Ovary (tissue), 9 donors: ENCODE measurements around the gene FAM180A. TPM values are rescaled to one million over a fixed set of nuclear protein-coding genes. Genes with fewer than 3 reads are reported as not detected.

Source experiments
- DNase-seq, 5 donors: peaks; one replicate each; pipeline ENCODE4 v3.0.0-alpha.2; 2019 to 2020
- H3K27ac ChIP-seq, 2 donors: fragments of 200-600 bp; one replicate each; pipeline versions ENCODE4 v1.5.1 to v1.8.0; 2019 to 2022
- H3K27me3 ChIP-seq: fragments of 200-600 bp; one replicate; pipeline ENCODE4 v1.8.0; 2022
- H3K36me3 ChIP-seq: fragments of 200-600 bp; sonication (generic); one replicate; pipeline ENCODE4 v1.5.1; 2019
- H3K4me1 ChIP-seq: one replicate; pipeline ENCODE4 v1.8.1; 2013; ENCODE audit warnings: mild to moderate bottlenecking, moderate library complexity; ENCODE audit not compliant: insufficient read depth
- H3K4me3 ChIP-seq: fragments of 200-600 bp; sonication (generic); one replicate; pipeline ENCODE4 v1.5.1; 2017
- H3K9me3 ChIP-seq, 2 donors: fragments of 200-600 bp in 1 of 2; sonication (generic) in 1 of 2; one replicate each; pipeline versions ENCODE4 v1.5.1 to v1.8.1; 2013 to 2019; ENCODE audit warnings: mild to moderate bottlenecking in 1 of 2, moderate library complexity in 1 of 2
- CTCF ChIP-seq, 3 donors: fragments of 450-650 bp in 2 of 3; fragments of 200-600 bp in 1 of 3; IDR thresholded peaks; one replicate each; pipeline versions ENCODE4 v1.5.1 to v1.8.0; 2016 to 2022; ENCODE audit warnings: antibody characterized with exemption in 3 of 3, mild to moderate bottlenecking in 1 of 3
- EP300 ChIP-seq: sonication (generic); formaldehyde crosslinking; IDR thresholded peaks from one replicate; pipeline ENCODE4 v1.6.1; 2017; ENCODE audit warnings: antibody characterized with exemption
- POLR2A ChIP-seq: fragments of 450-650 bp; IDR thresholded peaks from one replicate; pipeline ENCODE4 v1.6.1; 2017; ENCODE audit warnings: antibody characterized with exemption, mild to moderate bottlenecking, moderate library complexity
- WGBS, 3 donors: extraction: QIAGEN DNeasy Blood & Tissue Kit in 1 of 3; methylation state at CpG; one replicate each; pipeline versions ENCODE4 v1.1.5 to v1.1.7; 2013 to 2017; 5-methylcytosine and 5-hydroxymethylcytosine counted together
- intact Hi-C, 4 donors: fragments of 100-400 bp; cut with DNase I; formaldehyde crosslinking; loops; one replicate each; pipeline versions ENCODE4 v1.11.0 to v1.15.1; 2022 to 2023
- polyA plus RNA-seq, 2 donors: library from polyadenylated mRNA; stranded (reverse); fragments of 200-250 nt in 1 of 2; fragments of 350-450 nt in 1 of 2; fragmentation: Illumina TruSeq in 1 of 2; extraction: RNeasy Lipid Tissue Mini Kit (QIAGEN cat#74804) in 1 of 2; gene quantifications; one replicate each; pipeline ENCODE4 v1.2.3, GENCODE V29; 2013 to 2014
- total RNA-seq, 7 donors: library from RNA; depleted of rRNA in 2 of 7; stranded (reverse); fragments of >200 nt in 2 of 7; fragmentation: NEBNext Ultra II Directional in 3 of 7; extraction: Animal tissue kit (Norgen Biotek cat#: 25700) in 3 of 7; gene quantifications; one replicate each; pipeline versions ENCODE4 v1.1.0 to v1.2.4, GENCODE V29; 2016 to 2023
- donor health status: DM: no; HTN: no; CAD: no; lungs with moderate emphysema.
- donor health status: DM: no; HTN: no; CAD: no.
- donor health status: Bipolar disorder and iron deficiency.
- donor health status: DM: yes; HTN: yes; CAD: no.
- donor health status: DM: no; HTN: no; CAD: no.
- donor health status: DM: yes; HTN: yes; CAD: no.

FAM180A gene
- total and polyA plus RNA-seq, 9 donors: 1.1 to 5.3 (median 3.1) TPM

GRCh38 chr7:135745703-135746312 is 2.8 kb downstream of the FAM180A start:
- H3K4me3 ChIP-seq: no peak overlapping the region
- no peaks in the 10 kb centered on the region for H3K27me3 ChIP-seq
- peak in 4 of 5 donors; percentile 31 to 82 (median 59) for DNase-seq
- no peak overlapping the region for H3K27ac ChIP-seq
- H3K36me3 ChIP-seq: no peaks in the 10 kb centered on the region
- no peaks in the 10 kb centered on the region for H3K9me3 ChIP-seq
- intact Hi-C loops: no loop called here
- peak; percentile 13 for TF ChIP-seq EP300
- no peak for TF ChIP-seq POLR2A
- peaks cover 19% of the 10 kb centered on the region for H3K4me1 ChIP-seq
- WGBS, 3 donors: 51 to 70% (median 57%) methylated on average over 9 of the region's 9 CpGs

- DNase-seq: no peak
- intact Hi-C loops: no loop called here
- Histone ChIP-seq H3K4me3 (no peak overlapping the region), H3K36me3 (no peaks in the 10 kb centered on the region), H3K9me3 (no peaks in the 10 kb centered on the region), H3K27me3 (no peaks in the 10 kb centered on the region), H3K4me1 (peaks cover 19% of the 10 kb centered on the region), H3K27ac (no peak overlapping the region)
- WGBS, 3 donors: 83 to 90% (median 89%) methylated on average over 8 of the region's 8 CpGs
- no peak for TF ChIP-seq CTCF (IDR thresholded peaks at IDR 0.05)
- TF ChIP-seq POLR2A: no peak
- TF ChIP-seq EP300: no peak
Observed at GRCh38 chr7:135744938-135745702, 3.5 kb downstream of the FAM180A start.

- peak in 1 of 5 donors; percentile 46 for DNase-seq
- intact Hi-C loops: no loop called here
- no peaks in the 10 kb centered on the region for H3K36me3 ChIP-seq
- 10 to 19% (median 14%) methylated on average over 14 of the region's 14 CpGs for WGBS, 3 donors
- no peaks in the 10 kb centered on the region for H3K9me3 ChIP-seq
- no peak overlapping the region for H3K27ac ChIP-seq
- no peak overlapping the region for H3K4me3 ChIP-seq
- H3K4me1 ChIP-seq: peaks cover 17% of the 10 kb centered on the region
- TF ChIP-seq EP300: no peak
- TF ChIP-seq CTCF (IDR thresholded peaks at IDR 0.05): no peak
- no peak for TF ChIP-seq POLR2A
- no peaks in the 10 kb centered on the region for H3K27me3 ChIP-seq
Observed at GRCh38 chr7:135743907-135744731, 4.5 kb downstream of the FAM180A start.

GRCh38 chr7:135742371-135742770 is 6.2 kb downstream of the FAM180A start:
- no peak for TF ChIP-seq POLR2A
- no peak for TF ChIP-seq EP300
- no peak for TF ChIP-seq CTCF (IDR thresholded peaks at IDR 0.05)
- 83 to 91% (median 90%) methylated on average over 4 of the region's 4 CpGs for WGBS, 3 donors
- H3K27me3 ChIP-seq: no peaks in the 10 kb centered on the region
- H3K9me3 ChIP-seq: no peaks in the 10 kb centered on the region
- DNase-seq: no peak
- intact Hi-C loops: no loop called here
- H3K4me1 ChIP-seq: peaks cover 11% of the 10 kb centered on the region
- H3K36me3 ChIP-seq: no peaks in the 10 kb centered on the region
- H3K27ac ChIP-seq: no peak overlapping the region
- H3K4me3 ChIP-seq: no peak overlapping the region
